Lower leg skin (tissue), 3 donors: ENCODE data around the gene KLHDC3.

Experiments used
- POLR2A ChIP-seq, 2 donors: fragments of 450-650 bp; IDR thresholded peaks; one replicate each; pipeline ENCODE4 v1.6.1; 2016 to 2017; ENCODE audit warnings: antibody characterized with exemption in 2 of 2, mild to moderate bottlenecking in 1 of 2, moderate library complexity in 1 of 2
- TF ChIP-seq, protein P1 (sequence below), 3 donors: fragments of 450-650 bp; IDR thresholded peaks; one replicate each; pipeline ENCODE4 v1.5.1; 2016; ENCODE audit warnings: antibody characterized with exemption in 3 of 3, mild to moderate bottlenecking in 3 of 3, moderate library complexity in 2 of 3

DNA sequence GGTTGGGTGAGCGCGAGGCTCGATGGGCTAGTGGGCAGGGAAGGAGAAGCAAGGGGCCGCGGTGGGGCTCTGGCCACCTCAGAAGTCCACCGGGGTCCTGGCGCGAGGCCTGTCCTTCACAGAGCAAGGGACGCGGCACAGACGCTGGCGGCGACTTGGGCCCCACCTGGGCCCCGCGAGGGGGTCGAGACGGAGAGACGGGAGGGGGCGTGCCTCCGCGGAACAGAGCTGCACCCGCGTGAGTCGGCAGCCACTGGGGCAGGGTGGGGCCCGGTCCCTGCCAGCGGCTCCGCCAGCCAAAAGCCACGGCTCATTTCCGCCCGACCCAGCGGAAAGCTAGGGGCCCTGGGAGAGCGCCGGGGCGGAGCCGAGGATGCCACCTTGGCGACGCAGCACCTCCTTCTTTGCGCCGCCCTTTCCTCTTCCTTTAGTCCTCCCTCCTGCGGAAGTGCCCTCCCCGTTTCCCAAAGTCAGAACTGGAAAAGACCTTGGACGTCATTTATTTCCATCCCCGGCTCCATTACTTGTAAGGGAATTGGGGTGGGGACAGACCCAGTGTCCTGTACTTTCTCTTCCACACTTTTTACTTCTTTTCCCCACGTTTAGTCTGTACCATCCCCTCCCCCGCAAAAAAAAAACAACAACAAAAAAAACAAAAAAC is 39.6 kb downstream of the KLHDC3 start, which contains the start of gene CUL7:
- TF ChIP-seq, protein P1, sequence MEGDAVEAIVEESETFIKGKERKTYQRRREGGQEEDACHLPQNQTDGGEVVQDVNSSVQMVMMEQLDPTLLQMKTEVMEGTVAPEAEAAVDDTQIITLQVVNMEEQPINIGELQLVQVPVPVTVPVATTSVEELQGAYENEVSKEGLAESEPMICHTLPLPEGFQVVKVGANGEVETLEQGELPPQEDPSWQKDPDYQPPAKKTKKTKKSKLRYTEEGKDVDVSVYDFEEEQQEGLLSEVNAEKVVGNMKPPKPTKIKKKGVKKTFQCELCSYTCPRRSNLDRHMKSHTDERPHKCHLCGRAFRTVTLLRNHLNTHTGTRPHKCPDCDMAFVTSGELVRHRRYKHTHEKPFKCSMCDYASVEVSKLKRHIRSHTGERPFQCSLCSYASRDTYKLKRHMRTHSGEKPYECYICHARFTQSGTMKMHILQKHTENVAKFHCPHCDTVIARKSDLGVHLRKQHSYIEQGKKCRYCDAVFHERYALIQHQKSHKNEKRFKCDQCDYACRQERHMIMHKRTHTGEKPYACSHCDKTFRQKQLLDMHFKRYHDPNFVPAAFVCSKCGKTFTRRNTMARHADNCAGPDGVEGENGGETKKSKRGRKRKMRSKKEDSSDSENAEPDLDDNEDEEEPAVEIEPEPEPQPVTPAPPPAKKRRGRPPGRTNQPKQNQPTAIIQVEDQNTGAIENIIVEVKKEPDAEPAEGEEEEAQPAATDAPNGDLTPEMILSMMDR (IDR thresholded peaks at IDR 0.05): no peak
- TF ChIP-seq POLR2A (IDR thresholded peaks at IDR 0.05): peak in 1 of 2 donors; percentile 18
